Natural killer cell (primary cell): ENCODE measurements around the gene PCDHA2. TPM values are rescaled to one million over a fixed set of nuclear protein-coding genes. Genes with fewer than 3 reads are reported as not detected.
"Not testable (repeated sequence)": the region's sequence is repeated elsewhere in the genome, so short reads cannot be mapped to it uniquely, and the experiment has no call there.

Experiments used
- ATAC-seq, 3 donors: fragments of 150-1000 bp in 2 of 3; fragments of 200-7000 bp in 1 of 3; cut with Tn5 transposase; 1 replicate in 1 of 3; 2 replicates in 2 of 3; pipeline ENCODE4 v1.10.0; 2021; ENCODE audit warnings: mild to moderate bottlenecking in 2 of 3, moderate library complexity in 2 of 3
- DNase-seq, 2 donors: peaks; one replicate each; pipeline versions ENCODE4 v3.0.0 to v3.0.0-alpha.2; 2013 to 2021; ENCODE audit warnings: mixed read lengths in 1 of 2
- H3K27ac ChIP-seq: one replicate; pipeline ENCODE4 v1.5.1; 2013; ENCODE audit warnings: mild to moderate bottlenecking, low read length
- H3K27me3 ChIP-seq: one replicate; pipeline ENCODE4 v1.6.1; 2013; ENCODE audit warnings: low read length; ENCODE audit not compliant: control insufficient read depth, insufficient read depth
- H3K36me3 ChIP-seq: one replicate; pipeline ENCODE4 v1.6.1; 2013; ENCODE audit warnings: low read length; ENCODE audit not compliant: control insufficient read depth, insufficient read depth
- H3K4me1 ChIP-seq: one replicate; pipeline ENCODE4 v1.6.1; 2013; ENCODE audit warnings: low read length; ENCODE audit not compliant: control insufficient read depth, insufficient read depth
- H3K4me3 ChIP-seq: one replicate; pipeline ENCODE4 v1.5.1; 2013; ENCODE audit warnings: low read length
- H3K9me3 ChIP-seq: one replicate; pipeline ENCODE4 v1.6.1; 2013; ENCODE audit warnings: low read length; ENCODE audit not compliant: control insufficient read depth, insufficient read depth
- H3K27ac Mint-ChIP-seq, 2 donors: one replicate each; pipeline ENCODE4 v1.8.0; 2022; ENCODE audit warnings: mild to moderate bottlenecking in 2 of 2, mixed read lengths in 2 of 2, moderate library complexity in 1 of 2
- H3K27me3 Mint-ChIP-seq, 2 donors: one replicate each; pipeline ENCODE4 v1.8.0; 2022; ENCODE audit warnings: low read depth in 2 of 2, mixed read lengths in 2 of 2
- H3K36me3 Mint-ChIP-seq: one replicate; pipeline ENCODE4 v1.8.0; 2022; ENCODE audit warnings: mixed read lengths
- H3K4me1 Mint-ChIP-seq, 2 donors: one replicate each; pipeline ENCODE4 v1.8.0; 2022; ENCODE audit warnings: mixed read lengths in 2 of 2
- H3K4me3 Mint-ChIP-seq: one replicate; pipeline ENCODE4 v1.8.0; 2022; ENCODE audit warnings: mild to moderate bottlenecking, moderate library complexity, mixed read lengths
- H3K9me3 Mint-ChIP-seq, 2 donors: one replicate each; pipeline ENCODE4 v1.8.0; 2022; ENCODE audit warnings: mixed read lengths in 2 of 2
- CTCF ChIP-seq: fragments of 200-600 bp; IDR thresholded peaks from one replicate; pipeline ENCODE4 v1.8.0; 2022; ENCODE audit warnings: antibody characterized with exemption
- WGBS: methylation state at CpG from one replicate; pipeline ENCODE4 v1.1.7; 2013; ENCODE audit warnings: missing lambda C conversion rate; ENCODE audit not compliant: insufficient coverage; 5-methylcytosine and 5-hydroxymethylcytosine counted together
- intact Hi-C: fragments of 100-400 bp; cut with micrococcal nuclease; formaldehyde crosslinking; loops from one replicate; pipeline ENCODE4 v1.14.2; 2022
- total RNA-seq, 4 donors: library from RNA; stranded (reverse); fragments of 120-200 nt in 1 of 4; gene quantifications; one replicate each; pipeline versions ENCODE4 v1.2.3 to v1.2.4, GENCODE V29; 2013 to 2022

The PCDHA2 gene
- total RNA-seq, 3 donors from 2014 or later (not counting 1 experiment from before 2014, with no cell fraction given) = not detected

GRCh38 chr5:140800816-140801493 lies 6.3 kb downstream of the PCDHA2 start, which contains the start of gene PCDHA3:
Gene PCDHA3 (plus strand): TSS chr5:140801057.
- Histone ChIP-seq H3K36me3 (no peaks in the 10 kb centered on the region), H3K27me3 (peaks cover 9% of the 10 kb centered on the region), H3K4me3 (no peak within 1 kb of the TSS), H3K9me3 (peaks cover 23% of the 10 kb centered on the region), H3K4me1 (no peaks in the 10 kb centered on the region), H3K27ac (no peak within 1 kb of the TSS)
- ATAC-seq = no peak
- Mint-ChIP-seq H3K4me1 (no peaks in the 10 kb centered on the region), H3K9me3 (peaks cover 2 to 4% of the 10 kb centered on the region in 2 donors), H3K27me3 (peaks cover 6 to 7% of the 10 kb centered on the region in 2 donors), H3K4me3 (no peak within 1 kb of the TSS), H3K27ac (no peak within 1 kb of the TSS), H3K36me3 (no peaks in the 10 kb centered on the region)
- no peak for DNase-seq
- no peak for TF ChIP-seq CTCF
- intact Hi-C loops = no loop called here
- 34% methylated on average over 28 of the region's 29 CpGs for WGBS

GRCh38 chr5:140801494-140801841 lies 6.8 kb downstream of the PCDHA2 start:
- 25% methylated on average over 16 of the region's 16 CpGs for WGBS

GRCh38 chr5:140802381-140802780 lies 7.7 kb downstream of the PCDHA2 start:
- H3K4me3 Mint-ChIP-seq, H3K27ac ChIP-seq, H3K9me3 Mint-ChIP-seq, H3K36me3 Mint-ChIP-seq, DNase-seq, H3K4me1 Mint-ChIP-seq, H3K27me3 ChIP-seq, H3K27me3 Mint-ChIP-seq, intact Hi-C loops, ATAC-seq, H3K4me3 ChIP-seq, H3K36me3 ChIP-seq, H3K4me1 ChIP-seq, H3K27ac Mint-ChIP-seq: not testable (repeated sequence)
- WGBS = 56% methylated on average over 45 of the region's 45 CpGs
- peaks cover 19% of the 10 kb centered on the region for H3K9me3 ChIP-seq

More at GRCh38 chr5:140801494-140801841, 6.8 kb downstream of the PCDHA2 start:
- Histone ChIP-seq H3K27me3 (peaks cover 9% of the 10 kb centered on the region), H3K27ac (no peak overlapping the region), H3K36me3 (no peaks in the 10 kb centered on the region), H3K9me3 (peaks cover 22% of the 10 kb centered on the region), H3K4me1 (no peaks in the 10 kb centered on the region), H3K4me3 (no peak overlapping the region)
- no peak for TF ChIP-seq CTCF
- H3K27me3 Mint-ChIP-seq = peaks cover 6 to 7% of the 10 kb centered on the region in 2 donors
- H3K9me3 Mint-ChIP-seq = peaks cover 2 to 4% of the 10 kb centered on the region in 2 donors
- ATAC-seq = no peak
- intact Hi-C loops = no loop called here
- H3K36me3 Mint-ChIP-seq = peaks cover under 1% of the 10 kb centered on the region
- no peaks in the 10 kb centered on the region for H3K4me1 Mint-ChIP-seq
- H3K4me3 Mint-ChIP-seq = no peak overlapping the region
- DNase-seq = no peak
- H3K27ac Mint-ChIP-seq = no peak overlapping the region

- ATAC-seq (no peak), DNase-seq (no peak)
- no peak overlapping the region for H3K4me3 ChIP-seq
- Mint-ChIP-seq H3K27me3 (peaks cover 6 to 7% of the 10 kb centered on the region in 2 donors), H3K4me3 (no peak overlapping the region), H3K9me3 (peaks cover 2 to 4% of the 10 kb centered on the region in 2 donors), H3K36me3 (peaks cover 5% of the 10 kb centered on the region), H3K4me1 (no peaks in the 10 kb centered on the region), H3K27ac (no peak overlapping the region)
- intact Hi-C loops = no loop called here
- WGBS = 57% methylated on average over 53 of the region's 53 CpGs
- no peak overlapping the region for H3K27ac ChIP-seq
- peaks cover 9% of the 10 kb centered on the region for H3K27me3 ChIP-seq
- peaks cover 23% of the 10 kb centered on the region for H3K9me3 ChIP-seq
- no peak for TF ChIP-seq CTCF
- no peaks in the 10 kb centered on the region for H3K36me3 ChIP-seq
- no peaks in the 10 kb centered on the region for H3K4me1 ChIP-seq
Measured at GRCh38 chr5:140802781-140803271, 8.2 kb downstream of the PCDHA2 start.
